DOHH2 (cell line): ENCODE measurements around the gene PTHLH.

Experiments used
- CTCF ChIP-seq: fragments of 200-600 bp; sonication (generic); IDR thresholded peaks from one replicate; pipeline ENCODE4 v1.5.1; 2014; ENCODE audit warnings: antibody characterized with exemption, mild to moderate bottlenecking, low read depth, low read length; ENCODE audit not compliant: poor library complexity, severe bottlenecking
- EZH2phosphoT487 ChIP-seq: fragments of 200-600 bp; sonication (generic); IDR thresholded peaks from 2 replicates; pipeline ENCODE4 v1.6.1; 2017; ENCODE audit warnings: borderline replicate concordance, mild to moderate bottlenecking, antibody characterized with exemption, low read length, moderate library complexity, mixed read lengths

DNA sequence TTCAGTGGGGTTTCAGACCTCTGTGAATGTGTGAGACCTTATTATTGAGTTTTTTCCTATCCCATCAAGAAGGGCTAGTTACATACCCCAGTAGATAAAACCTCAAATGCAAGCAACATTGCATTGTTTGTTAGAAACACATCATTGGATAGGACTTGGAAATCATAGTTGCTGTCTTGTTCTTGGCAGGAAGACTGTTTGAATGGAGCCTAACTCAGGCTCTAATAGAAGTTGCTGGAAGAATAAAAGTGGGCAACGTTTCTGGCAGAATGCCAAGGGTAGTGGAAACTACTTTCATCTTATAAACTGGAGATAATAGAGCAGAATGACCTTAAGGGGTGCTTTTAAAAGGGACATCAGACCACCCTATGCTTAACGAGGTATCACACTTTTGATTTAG lies 9.9 kb upstream of the PTHLH start:
- TF ChIP-seq CTCF (no peak), EZH2phosphoT487 (no peak)
